GM18520 (cell line): ENCODE results near the gene CD86.

Experiments
- ATAC-seq: cut with Tn5 transposase; IDR thresholded peaks from one replicate; pipeline ENCODE4 v1.9.1; 2021; ENCODE audit not compliant: unreplicated experiment

Gene CD86

DNA sequence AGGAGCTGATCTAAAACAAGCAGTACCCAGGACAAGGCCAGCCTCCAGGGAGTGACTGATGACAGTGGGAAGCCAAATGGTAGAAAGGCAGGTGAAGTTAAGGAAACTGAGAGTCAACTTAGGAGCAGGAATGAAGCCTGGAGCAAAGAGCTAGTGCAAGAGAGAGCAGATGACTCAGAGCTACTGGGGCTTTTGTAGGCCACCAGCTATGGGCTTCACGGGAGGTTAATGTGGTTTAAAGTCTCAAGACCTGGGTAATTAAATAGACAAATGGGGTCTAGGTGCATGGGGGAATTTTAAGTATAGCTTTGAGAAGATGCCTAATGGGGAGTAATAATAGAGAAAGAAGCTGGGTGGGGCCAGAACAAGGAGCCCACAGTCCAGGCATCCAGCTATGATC is 3.1 kb downstream of the CD86 start:
- no peak for ATAC-seq

DNA sequence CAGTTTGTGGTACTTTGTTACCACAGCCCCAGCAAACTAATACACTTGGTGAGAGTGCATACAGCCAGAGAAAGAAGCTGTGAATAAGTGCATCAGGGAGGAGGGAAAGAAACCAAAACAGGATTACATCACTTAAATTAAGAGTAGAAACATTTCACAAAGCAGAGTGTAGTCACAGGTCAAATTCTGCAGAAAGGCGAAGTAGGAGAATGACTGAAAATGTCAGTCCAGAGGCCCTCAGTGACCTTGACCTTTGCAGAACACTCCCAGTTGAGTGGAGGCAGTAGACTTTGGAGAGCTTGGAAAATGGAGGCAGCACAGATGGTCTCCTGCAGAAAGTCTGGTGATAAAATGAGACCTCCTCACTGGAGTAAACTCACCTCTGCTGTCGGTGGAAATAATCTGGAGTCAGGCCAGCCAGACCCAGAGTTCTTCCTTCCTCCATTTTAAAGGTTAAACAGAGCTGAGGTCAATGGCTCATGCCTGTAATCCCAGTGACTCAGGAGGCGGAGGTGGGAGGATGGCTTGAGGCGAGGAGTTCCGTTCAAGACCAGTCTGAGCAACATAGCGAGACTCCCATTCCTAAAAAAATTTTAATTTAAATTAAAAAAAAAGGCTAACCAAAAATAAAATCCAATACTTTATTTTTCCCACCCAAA is 5.0 kb downstream of the CD86 start:
- ATAC-seq = no peak

DNA sequence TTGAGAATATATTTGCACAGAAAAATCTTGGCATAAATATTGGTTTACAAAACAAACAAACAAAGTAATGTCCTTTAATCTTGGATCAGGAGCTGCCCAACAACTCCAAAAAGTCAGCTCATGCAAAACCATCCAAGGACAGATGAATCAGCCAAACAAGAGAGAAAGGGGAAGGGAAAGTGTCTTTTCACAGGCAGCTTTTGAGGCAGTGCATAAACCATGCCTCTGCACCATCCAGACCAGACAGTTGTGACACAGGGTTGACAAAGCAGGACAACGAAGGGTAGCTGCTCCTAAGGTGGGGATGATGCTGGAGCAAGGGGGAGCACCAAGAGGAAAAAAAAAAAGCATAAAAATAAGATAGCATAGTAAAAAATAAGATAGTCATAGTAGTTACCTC is 8.7 kb downstream of the CD86 start:
- no peak for ATAC-seq

DNA sequence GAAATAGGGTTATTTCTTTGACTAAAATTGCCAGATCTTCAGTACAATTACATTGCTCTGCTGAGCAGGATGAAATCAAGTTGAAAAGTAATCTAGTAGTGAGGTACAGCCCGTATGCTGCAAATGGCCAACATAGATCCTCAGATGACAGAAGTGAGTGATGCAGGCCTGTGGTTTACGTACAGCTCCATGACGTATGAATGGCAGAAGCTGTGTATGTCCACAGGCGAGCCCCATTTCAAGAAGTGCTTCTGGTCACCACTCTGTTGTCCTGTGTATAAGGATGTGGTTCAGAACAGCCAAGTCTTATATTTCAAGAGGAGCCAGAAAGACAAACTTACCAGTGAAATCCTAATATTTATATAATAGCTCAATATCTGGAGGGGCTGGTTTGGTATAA is 9.2 kb downstream of the CD86 start:
- ATAC-seq = no peak

DNA sequence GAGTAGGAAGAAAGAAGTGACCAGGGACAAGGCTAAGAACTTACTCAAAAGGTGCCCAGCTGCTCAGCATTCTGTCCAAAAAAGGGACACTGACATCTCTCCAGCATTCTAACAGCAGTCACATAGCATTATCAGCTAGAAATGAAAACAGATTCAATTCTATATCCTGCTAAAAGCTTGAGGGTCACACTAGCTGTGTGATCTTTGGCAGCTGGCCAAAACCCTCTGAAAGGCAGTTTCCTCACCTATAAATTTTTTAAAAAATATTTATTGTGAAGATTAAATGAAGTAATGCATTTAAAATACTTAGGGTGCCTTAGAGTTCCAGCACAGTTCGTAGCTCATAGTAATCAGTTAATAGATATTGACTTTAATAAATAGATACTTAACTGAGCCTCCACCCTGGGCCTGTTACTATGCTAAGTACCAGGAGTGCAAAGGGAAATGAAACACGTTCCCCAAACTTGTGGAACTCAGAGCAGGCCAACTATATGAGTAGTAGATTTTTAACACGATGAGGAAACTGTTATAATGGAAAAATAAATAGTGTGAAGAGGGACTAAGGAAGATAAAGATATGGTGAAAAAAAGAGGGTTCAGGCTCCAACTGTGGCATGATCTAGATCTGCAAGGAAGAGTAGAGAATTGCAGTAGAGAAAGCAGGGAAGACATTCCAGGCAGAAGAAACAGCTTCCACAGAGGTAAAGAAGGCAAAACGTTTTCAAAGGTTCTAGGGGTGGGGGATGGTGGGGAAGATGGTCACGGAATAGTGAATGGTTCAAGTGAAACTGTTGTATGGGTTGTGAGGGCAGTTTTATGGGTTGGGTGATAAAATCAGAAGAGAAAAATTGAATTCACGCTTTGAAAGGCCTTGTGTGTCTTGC is 11.4 kb downstream of the CD86 start:
- ATAC-seq = peak; percentile 5

DNA sequence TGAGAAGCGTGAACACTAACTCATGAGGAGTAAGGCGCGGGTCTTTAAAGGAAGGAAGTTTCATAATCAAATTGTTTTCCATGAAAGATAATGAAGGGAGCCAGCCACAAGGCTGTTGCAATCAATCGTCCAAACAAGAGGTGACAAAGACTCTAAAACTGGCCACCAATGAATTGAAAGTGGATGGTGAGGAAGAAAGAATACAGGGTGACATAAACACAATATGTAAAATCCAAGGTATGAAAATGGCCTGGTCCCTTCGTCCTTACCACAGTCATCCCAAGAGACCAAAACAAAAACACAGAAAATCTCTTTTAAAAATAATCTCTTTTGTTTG is 12.0 kb downstream of the CD86 start:
- ATAC-seq = peak; percentile 46

DNA sequence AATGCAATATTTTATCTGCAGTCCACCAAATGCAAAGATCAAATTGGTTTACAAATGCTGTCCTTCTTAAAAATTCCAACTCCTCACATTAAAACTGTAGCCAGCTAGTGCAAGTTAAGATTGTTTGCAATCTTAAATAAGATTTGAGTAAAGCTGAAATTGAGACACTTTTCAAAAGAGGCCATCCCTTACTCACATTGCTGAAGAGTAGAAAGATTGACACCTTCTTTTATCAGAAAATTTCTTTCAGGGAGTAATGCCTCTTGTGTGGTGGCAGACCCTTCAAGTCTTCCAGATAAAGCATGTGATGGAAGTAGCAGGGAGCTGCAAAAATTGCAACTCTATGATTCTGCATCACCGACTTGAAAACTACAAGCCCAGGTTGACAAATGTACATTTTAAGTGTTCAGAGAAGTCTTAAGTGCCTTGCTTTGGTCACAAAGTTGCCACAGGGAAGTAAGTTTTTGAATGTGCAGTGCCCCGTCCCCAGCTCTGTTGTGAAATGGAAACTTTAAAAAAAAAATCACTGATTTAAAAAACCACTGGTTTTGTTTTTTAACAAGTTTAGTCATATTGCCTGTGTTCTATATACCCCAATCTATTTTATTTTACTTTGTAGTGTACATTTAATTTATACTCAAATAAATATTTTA is 12.6 kb downstream of the CD86 start:
- ATAC-seq = peak; percentile 31

DNA sequence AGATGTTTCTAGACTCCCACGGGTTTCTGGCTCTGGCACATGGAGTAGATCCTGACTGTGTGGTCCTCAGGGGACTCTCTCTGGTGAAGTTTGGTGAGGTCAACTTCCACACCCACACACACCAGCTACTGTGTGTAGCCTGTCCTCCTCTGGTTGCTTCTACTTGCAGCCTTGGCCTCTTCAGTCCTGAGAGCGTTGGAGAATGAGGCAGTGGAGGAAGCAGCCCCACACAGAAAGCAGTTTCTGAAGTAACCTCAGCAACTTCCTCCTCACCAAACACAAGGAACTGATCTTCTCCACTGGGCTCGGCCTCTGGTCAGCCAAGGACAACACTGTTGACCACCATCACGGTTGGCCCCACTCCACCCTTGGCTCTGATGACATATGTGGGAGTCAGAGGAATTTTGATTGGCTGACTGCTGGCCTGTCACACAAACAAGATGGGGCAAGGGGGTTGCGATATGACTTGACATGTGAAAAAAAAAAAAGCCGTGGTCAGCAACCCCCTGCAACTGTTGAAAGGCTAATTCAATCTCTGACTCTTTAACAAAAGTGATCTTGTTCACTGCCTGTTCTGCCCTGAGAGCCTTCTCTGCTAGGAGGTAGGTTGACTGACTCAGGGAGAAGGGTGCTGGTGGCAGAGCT is 19.6 kb downstream of the CD86 start:
- ATAC-seq = peak; percentile 34

DNA sequence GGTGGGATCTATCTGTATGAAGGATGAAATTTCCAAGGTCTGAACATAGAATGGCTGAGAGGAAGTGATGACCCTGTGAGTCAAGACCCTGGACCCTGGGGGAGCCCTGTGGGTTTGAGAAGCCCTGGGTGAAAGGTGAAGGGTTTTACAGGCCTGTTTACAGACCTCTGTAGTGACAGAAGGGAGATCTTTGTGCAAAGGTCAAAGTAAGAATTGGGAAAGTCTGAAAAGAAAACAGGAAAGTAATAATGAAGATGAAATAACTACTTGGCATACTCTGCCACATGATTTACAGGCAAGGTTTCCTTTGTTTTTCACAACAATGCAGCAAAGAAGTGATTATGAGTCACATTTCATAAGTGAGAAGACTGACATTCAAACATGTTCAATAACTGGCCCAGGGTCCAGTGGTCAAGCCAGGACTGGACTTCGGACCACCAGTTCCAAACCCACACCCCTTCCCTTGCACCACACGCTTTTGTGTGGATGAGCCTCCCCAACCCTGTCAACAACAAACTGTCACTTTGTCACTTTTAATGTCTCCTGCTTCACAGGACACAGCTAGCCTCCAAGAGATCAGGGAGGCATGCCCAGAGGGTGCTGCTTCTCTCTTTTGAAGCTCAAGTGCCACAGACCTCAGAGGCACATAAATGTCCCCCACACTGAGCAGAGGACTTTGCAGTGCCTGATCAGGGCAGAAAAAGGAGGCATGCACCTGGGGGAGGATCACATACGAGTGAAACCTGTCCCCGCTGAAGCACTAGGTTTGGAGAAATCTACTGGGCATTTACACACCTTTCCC is 21.5 kb downstream of the CD86 start:
- ATAC-seq = no peak

DNA sequence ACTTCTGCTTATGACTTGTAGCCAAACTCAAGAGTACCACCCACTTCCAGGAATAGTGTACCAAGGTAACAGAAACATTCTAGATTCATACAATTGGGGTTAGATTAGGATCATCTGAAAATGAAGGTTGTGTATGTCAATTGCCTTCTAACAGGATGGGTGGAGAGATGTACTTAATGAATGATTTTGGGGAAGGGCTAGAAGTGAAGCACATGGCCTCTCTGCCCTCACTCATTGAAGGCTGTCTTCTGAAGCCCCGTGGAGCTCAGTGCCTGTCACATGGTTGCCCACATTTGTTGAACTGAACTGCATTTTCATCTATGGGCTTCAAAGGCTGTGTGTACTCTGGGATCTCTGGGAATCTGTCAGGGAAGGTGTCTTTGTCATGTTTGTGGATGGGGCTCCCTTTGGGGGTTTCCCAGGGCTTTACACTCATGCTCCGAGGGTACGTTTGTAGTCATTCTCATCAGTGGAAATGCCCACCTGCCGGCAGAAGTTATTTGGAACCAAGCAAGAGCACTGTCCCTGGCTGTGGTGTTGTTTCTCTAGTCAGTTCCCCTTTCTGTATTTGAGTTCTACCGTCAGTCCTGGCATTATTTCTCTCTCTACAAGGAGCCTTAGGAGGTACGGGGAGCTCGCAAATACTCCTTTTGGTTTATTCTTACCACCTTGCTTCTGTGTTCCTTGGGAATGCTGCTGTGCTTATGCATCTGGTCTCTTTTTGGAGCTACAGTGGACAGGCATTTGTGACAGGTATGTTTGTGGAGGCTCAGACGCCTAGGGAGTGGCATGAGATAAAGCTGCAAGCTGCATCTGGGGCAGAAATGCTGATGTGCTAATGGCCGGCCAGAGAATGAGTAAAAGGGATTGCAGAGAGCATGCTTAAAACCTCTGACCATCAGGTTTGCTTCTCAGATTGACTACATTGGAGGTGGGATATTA is 22.4 kb downstream of the CD86 start:
- peak; percentile 15 for ATAC-seq

DNA sequence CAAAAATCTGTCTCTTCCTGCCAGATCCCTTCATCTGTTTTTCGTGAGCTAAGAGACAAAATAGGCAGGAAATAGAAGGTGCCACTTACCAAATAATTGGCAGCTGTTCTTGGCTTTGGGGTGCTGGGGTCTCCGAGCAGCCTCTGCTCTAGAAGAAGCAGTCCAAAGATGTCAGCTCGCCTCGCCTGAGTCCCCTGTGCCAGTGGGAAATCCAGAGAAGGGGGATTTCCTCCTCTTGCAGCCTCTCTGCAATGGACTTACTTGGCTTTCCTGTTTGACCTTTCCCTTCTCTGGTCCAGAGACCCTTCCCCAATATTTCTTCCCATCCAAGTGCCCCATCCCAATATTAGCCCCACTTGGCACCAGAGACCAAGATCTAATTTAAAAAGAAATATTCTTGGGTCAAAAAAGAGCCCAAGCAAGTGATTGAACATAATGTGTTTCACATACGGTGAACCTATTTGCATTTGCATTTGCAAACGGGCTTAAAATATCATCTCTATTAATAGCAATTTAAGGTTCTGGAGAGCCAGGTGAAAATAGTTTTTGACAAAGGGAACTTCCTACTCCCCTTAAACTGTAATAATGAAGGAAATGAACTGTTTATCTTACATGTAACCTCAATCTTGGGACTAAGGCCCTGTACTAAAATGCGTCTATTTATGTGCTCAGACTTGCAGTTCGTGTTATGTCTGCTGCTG is 23.2 kb downstream of the CD86 start:
- no peak for ATAC-seq

DNA sequence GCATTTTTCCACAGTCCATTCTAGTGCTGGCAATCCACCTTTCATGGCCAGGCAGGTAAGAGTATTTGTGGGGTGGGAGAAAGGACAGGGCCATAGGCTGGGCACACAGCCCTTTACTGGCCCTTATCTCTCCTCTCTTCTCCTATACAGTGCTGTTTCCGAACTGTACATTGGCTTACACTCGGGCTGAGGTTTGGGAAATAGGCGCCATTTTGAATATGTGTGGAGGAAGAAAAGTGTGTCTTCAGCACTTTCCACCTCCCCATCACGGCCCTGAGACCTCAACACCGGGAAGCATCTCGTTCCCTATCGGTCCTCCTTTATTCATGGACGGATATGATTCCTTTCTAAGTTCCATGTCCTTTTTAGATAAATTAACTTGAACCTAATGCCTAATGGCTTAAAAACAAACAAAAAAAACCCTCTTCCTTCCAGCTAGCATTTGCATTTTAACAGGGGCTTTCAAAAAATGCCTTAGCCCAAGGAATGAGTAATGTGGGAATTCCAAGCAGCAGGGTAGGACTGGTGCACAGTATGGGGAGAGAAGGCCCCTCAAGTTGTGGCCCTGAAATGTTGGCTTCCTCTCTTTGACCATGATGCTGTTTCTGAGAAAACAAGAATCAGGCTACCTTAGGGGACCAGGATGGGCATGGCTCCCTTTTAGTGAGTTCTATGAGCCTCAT is 24.5 kb downstream of the CD86 start:
- no peak for ATAC-seq

DNA sequence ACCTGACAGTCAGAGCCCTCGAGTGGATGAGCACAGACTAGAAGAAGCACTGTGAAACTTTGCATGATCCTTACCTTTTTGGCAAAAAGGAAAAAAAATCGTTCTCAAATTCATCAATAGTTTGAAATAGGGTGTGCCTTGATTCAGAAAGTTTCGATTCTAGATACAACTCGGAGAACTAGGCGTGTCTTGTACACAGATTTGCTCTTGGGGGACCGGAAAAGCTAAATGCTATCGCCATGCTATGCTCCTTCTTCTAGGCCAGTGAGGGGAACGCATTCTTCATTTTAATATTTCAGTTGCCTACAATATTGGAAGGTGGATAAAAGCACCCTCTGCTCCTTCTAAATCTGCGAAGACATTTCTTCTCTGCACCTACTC is 25.0 kb downstream of the CD86 start:
- ATAC-seq = no peak

DNA sequence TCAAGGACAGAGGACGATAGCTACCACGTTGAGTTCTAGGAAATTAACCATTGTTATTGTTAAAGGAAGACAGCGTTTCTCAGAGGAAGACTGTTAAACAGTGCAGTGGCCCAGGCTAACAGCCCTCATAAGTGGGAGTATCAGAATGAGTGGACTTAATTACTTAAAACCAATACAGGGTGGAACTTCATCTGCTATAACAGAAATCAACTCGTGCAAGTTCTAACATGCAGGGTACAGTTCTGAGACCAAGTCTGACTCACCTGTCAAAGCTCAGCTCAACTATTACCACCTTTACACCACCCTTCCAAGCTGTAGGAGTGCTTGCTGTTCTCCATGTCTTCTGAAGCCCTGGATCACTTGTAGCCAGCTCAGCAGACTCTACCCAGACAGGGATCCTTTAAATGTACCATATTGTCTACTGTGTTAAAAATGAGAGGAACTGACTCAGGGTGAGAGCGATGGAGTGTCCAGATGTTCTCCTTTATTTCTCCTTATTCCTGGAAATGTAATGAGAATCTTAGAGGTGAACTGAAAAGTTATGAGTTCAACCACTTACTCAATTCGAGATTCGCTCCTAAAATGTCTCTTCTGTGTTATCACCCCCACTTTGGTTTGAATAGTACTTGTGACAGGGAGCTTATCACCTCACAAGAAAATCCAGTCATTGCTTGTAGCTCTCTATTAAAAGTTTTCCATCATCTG is 26.5 kb downstream of the CD86 start:
- ATAC-seq = peak; percentile 54

DNA sequence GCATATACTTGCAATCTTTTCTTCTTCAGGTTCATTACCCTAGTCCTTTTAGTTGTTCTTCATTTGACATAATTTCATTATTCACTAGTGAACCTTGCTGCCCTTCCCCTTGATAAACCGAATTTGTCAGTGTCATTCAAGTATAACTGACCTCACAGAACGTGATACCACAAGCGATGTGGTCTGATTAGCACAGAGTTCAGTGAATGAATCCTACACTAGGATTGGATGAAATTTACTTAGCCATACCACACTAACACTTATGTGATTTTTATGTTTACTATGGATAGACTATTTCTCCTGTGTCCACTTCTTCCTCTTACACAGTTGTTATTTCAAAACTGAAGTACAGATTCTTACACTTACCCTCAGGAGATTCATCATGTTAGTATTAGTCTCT is 27.2 kb downstream of the CD86 start:
- no peak for ATAC-seq

DNA sequence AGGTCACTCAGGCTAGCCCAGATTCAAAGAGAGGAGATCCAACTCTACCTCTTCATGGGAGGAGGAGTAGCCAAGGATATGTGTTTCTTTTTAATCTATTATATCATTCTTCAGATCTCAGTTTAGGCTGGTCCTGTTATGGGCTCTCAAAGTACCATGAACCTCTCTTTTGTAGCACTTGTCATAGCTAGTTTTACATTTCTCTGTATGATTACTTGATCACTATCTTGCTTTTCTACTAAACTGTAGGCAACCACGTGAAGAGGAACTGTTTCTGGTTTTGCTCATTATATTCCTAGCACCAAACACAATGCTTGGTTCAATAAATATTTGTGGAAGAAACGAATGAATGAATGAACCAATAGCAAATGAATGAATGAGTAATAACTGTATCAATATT is 29.6 kb downstream of the CD86 start:
- no peak for ATAC-seq

DNA sequence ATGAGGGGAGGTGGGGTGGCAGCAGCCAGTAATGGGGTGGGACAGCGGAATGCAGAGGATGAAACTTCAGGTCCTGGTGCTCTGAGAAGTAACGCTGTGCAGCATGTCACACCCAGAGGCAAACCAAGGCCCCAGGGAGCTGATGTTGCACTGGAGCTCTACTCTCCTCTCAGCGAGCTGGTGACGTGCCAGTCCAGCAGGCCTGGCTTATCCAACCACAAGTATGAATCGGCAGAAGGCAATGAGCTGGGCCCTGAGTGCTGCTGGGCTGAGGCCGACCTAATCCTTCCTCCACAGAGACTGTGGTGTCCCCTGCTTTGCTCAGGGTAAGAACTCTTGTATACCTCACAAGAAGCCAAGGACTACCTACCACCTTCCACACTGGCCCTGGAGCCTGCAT is 30.5 kb downstream of the CD86 start:
- ATAC-seq = no peak

DNA sequence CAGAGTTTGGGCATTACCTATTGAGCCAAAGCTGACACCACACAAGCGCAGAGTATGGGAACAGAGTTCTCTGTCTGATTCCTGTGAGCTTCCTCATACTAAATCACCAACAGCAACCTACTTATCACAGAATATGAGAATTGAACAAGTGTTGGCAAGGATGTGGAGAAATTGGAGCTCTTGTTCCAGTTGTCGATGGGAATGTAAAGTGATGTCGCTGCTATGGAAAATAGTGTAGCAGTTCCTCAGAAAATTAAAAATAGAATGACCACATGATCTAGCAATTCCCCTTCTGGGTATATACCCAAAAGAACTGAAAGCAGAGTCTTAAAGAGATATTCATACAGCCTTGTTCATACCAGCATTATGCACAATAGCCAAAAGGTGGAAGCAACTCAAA is 33.4 kb downstream of the CD86 start:
- ATAC-seq = no peak
